HG02759 (cell line): ENCODE results near the gene TADA2A.
"Not testable (repeated sequence)": the region's sequence is repeated elsewhere in the genome, so short reads cannot be mapped to it uniquely, and the experiment has no call there.

Experiments
- ATAC-seq: cut with Tn5 transposase; IDR thresholded peaks from one replicate; pipeline ENCODE4 v1.9.1; 2021; ENCODE audit warnings: mild to moderate bottlenecking, moderate library complexity; ENCODE audit not compliant: unreplicated experiment

Gene TADA2A

GRCh38 chr17:37393352-37393751 lies 13.3 kb upstream of the TADA2A start:
- ATAC-seq, result no peak

GRCh38 chr17:37399265-37399803 lies 7.4 kb upstream of the TADA2A start:
- no peak for ATAC-seq

- no peak for ATAC-seq
Observed at GRCh38 chr17:37400505-37400904, 6.2 kb upstream of the TADA2A start.

GRCh38 chr17:37405522-37405921 lies 1.2 kb upstream of the TADA2A start:
- not testable (repeated sequence) for ATAC-seq

GRCh38 chr17:37405955-37406634 lies 591 bp upstream of the TADA2A start:
- peak; percentile 26 for ATAC-seq

- not testable (repeated sequence) for ATAC-seq
Observed at GRCh38 chr17:37408145-37408479, 1.4 kb downstream of the TADA2A start.

GRCh38 chr17:37410357-37410756 lies 3.7 kb downstream of the TADA2A start:
- ATAC-seq, result no peak

- ATAC-seq, result no peak
Observed at GRCh38 chr17:37413875-37414519, 7.3 kb downstream of the TADA2A start.

GRCh38 chr17:37417852-37418251 lies 11.2 kb downstream of the TADA2A start:
- ATAC-seq, result no peak

- no peak for ATAC-seq
Observed at GRCh38 chr17:37422971-37423625, 16.4 kb downstream of the TADA2A start.

- no peak for ATAC-seq
Observed at GRCh38 chr17:37425268-37425667, 18.6 kb downstream of the TADA2A start.

- no peak for ATAC-seq
Observed at GRCh38 chr17:37429039-37429438, 22.4 kb downstream of the TADA2A start.

GRCh38 chr17:37429453-37429852 lies 22.8 kb downstream of the TADA2A start:
- no peak for ATAC-seq

- ATAC-seq, result no peak
Observed at GRCh38 chr17:37430051-37430627, 23.5 kb downstream of the TADA2A start.

GRCh38 chr17:37432671-37433070 lies 26.0 kb downstream of the TADA2A start:
- no peak for ATAC-seq

- no peak for ATAC-seq
Observed at GRCh38 chr17:37438141-37438540, 31.5 kb downstream of the TADA2A start.

- no peak for ATAC-seq
Observed at GRCh38 chr17:37440424-37440823, 33.7 kb downstream of the TADA2A start.

- not testable (repeated sequence) for ATAC-seq
Observed at GRCh38 chr17:37441369-37442014, 34.8 kb downstream of the TADA2A start.

- ATAC-seq, result no peak
Observed at GRCh38 chr17:37446027-37446426, 39.3 kb downstream of the TADA2A start.

- ATAC-seq, result no peak
Observed at GRCh38 chr17:37447641-37448040, 41.0 kb downstream of the TADA2A start.

- no peak for ATAC-seq
Observed at GRCh38 chr17:37450112-37450511, 43.4 kb downstream of the TADA2A start.
